Measurements from ENCODE around the gene ZNF786. TPM values are rescaled to one million over a fixed set of nuclear protein-coding genes. Genes with fewer than 3 reads are reported as not detected.

ZNF786 gene
- total RNA-seq, 1 donor from 2014 or later = 6.3 TPM

DNA sequence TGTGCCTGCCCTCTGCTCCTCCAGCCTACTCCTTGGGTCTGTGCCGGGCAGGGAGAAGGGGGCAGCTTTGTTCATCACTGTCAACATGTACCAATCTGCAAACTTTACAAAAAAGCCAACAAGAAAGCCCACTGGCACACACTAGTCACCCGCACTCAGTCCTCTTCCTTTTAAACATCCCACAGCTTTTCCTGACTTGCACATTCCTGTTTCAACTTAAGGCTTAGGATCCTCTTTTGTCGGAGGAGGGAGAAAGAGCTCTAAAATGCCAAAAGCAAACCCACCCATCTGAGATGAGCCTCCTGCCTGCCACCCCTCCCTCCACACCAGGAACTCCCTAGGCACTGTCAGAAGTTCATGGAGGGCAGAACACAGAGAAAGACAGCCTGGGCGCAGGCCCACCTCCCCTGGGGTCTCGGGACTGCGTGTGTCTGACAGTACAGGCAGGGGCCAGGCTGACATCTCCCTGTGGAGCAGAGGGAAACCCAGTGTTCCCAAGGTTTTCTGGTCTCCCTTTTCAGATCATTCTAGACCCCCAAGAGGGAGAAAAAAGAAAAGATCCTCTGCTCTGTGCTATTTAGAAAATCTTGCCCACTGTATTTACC lies 67.7 kb downstream of the ZNF786 start:
- no peaks in the 10 kb centered on the region for H3K27me3 ChIP-seq (ENCODE audit: control insufficient read depth in 3 of 3, insufficient read depth in 3 of 3, low read length in 3 of 3)
- H3K9ac ChIP-seq (ENCODE audit: low read depth in 1 of 3, low read length in 3 of 3) = no peak overlapping the region

DNA sequence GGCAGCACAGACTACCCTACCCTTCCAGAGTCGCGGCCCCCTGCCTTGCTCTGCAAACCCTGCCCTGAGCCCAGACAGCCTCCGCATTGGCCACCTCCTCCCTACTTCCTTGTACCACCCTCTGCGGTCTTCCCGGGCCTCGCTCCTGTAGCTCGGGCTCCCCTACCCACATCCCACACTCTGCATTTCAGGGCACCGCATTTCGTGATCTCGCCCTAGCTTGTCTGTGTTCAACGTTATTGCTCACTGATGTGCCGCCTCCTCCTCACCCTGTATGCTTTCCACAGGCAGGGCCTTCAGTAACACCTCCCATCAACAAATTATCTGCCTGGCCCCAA lies 68.8 kb downstream of the ZNF786 start:
- Histone ChIP-seq H3K4me1 (ENCODE audit: control insufficient read depth in 3 of 3, insufficient read depth in 3 of 3, low read length in 3 of 3) (peaks cover 0 to 5% (median 2%) of the 10 kb centered on the region in 3 donors), H3K9ac (ENCODE audit: low read depth in 1 of 3, low read length in 3 of 3) (no peak overlapping the region)

More for the DNA sequence above, 67.7 kb downstream of the ZNF786 start:
- H3K27ac ChIP-seq (ENCODE audit: low read depth, low read length) = no peak overlapping the region
- no peak overlapping the region for H3K4me3 ChIP-seq (ENCODE audit: low read length in 3 of 3)
- H3K36me3 ChIP-seq (ENCODE audit: control insufficient read depth in 3 of 3, insufficient read depth in 3 of 3, low read length in 3 of 3) = peaks cover 12 to 20% (median 17%) of the 10 kb centered on the region in 3 donors
- peaks cover 11 to 15% (median 13%) of the 10 kb centered on the region in 3 donors for H3K4me1 ChIP-seq (ENCODE audit: control insufficient read depth in 3 of 3, insufficient read depth in 3 of 3, low read length in 3 of 3)
- H3K9me3 ChIP-seq (ENCODE audit: control insufficient read depth in 3 of 3, low read length in 3 of 3) = no peaks in the 10 kb centered on the region

DNA sequence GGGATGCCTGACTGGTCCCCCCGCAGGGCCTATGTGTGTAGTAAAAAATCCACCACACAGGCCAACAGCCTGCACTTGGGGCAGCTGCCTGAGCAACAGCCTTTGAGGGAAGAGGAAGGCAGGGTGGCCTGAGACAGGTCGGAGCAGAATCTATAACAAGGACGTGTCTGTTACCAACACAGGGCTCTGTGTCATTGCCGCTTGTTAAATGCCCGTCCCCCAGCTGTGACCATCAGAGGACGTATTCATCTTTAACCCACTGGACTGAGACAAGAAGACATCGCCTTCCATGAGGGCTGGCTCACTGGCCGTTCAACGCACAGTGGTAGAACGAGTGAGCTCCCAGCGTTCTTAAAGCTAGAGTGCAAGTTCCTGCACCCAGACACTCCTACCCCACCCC lies 70.0 kb downstream of the ZNF786 start:
- H3K36me3 ChIP-seq (ENCODE audit: control insufficient read depth in 3 of 3, insufficient read depth in 3 of 3, low read length in 3 of 3) = peaks cover 12 to 27% (median 20%) of the 10 kb centered on the region in 3 donors
- H3K4me1 ChIP-seq (ENCODE audit: control insufficient read depth in 3 of 3, insufficient read depth in 3 of 3, low read length in 3 of 3) = no peaks in the 10 kb centered on the region
- no peaks in the 10 kb centered on the region for H3K9me3 ChIP-seq (ENCODE audit: control insufficient read depth in 3 of 3, low read length in 3 of 3)
- H3K27me3 ChIP-seq (ENCODE audit: control insufficient read depth in 3 of 3, insufficient read depth in 3 of 3, low read length in 3 of 3) = no peaks in the 10 kb centered on the region
- no peak overlapping the region for H3K9ac ChIP-seq (ENCODE audit: low read depth in 1 of 3, low read length in 3 of 3)
- H3K27ac ChIP-seq (ENCODE audit: low read depth, low read length) = no peak overlapping the region
- no peak overlapping the region for H3K4me3 ChIP-seq (ENCODE audit: low read length in 3 of 3)

More for the DNA sequence above, 68.8 kb downstream of the ZNF786 start:
- Histone ChIP-seq H3K4me3 (ENCODE audit: low read length in 3 of 3) (no peak overlapping the region), H3K36me3 (ENCODE audit: control insufficient read depth in 3 of 3, insufficient read depth in 3 of 3, low read length in 3 of 3) (peaks cover 12 to 20% (median 17%) of the 10 kb centered on the region in 3 donors), H3K9me3 (ENCODE audit: control insufficient read depth in 3 of 3, low read length in 3 of 3) (no peaks in the 10 kb centered on the region), H3K27me3 (ENCODE audit: control insufficient read depth in 3 of 3, insufficient read depth in 3 of 3, low read length in 3 of 3) (no peaks in the 10 kb centered on the region), H3K27ac (ENCODE audit: low read depth, low read length) (no peak overlapping the region)

Small RNAs within 50 kb of the gene (small RNA-seq; reads per million reads assigned to genes)
- gene COX6B1P1 (not detected), gene RN7SL521P (0.76 reads per million, percentile 73 among the genes with 10 or more reads in this experiment), gene RNU6-650P (not detected)

Other genes with a start within 250 kb of the ZNF786 start
- gene EZH2, start 206.4 kb downstream of the ZNF786 start, total RNA-seq = 16.2 TPM
- 61.1 TPM for gene PDIA4, start 62.2 kb downstream of the ZNF786 start, total RNA-seq
- 5.2 TPM for gene ZNF425, start 35.6 kb upstream of the ZNF786 start, total RNA-seq
- gene ZNF398, start 56.7 kb upstream of the ZNF786 start, total RNA-seq = 9.4 TPM
- 22.4 TPM for gene ZNF282, start 104.8 kb upstream of the ZNF786 start, total RNA-seq
- 4.2 TPM for gene ZNF212, start 148.9 kb upstream of the ZNF786 start, total RNA-seq
- gene ZNF783, start 171.5 kb upstream of the ZNF786 start, total RNA-seq = 8.9 TPM

Measured in skeletal muscle tissue (tissue), 5 donors.